ENCODE results near the gene LFNG.

The LFNG gene

DNA sequence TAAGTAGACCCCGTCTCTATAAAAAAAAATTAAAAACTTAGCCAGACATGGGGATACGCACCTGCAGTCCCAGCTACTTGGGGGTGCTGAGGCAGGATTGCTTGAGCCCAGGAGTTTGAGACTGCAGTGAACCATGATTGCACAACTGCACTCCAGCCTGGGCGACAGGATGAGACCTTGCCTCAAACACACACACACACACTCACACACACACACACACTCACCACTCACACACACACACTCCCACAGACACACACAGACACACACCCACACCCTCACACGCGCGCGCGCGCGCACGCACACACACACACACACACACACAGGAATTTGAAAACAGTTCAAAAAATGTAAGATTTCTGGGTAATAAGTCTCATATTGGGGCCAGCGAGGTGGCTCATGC, 34.7 kb upstream of the LFNG start:
- DNase-seq, result no peak

GRCh38 chr7:2487586-2488271, 31.8 kb upstream of the LFNG start:
- no peak for DNase-seq

DNA sequence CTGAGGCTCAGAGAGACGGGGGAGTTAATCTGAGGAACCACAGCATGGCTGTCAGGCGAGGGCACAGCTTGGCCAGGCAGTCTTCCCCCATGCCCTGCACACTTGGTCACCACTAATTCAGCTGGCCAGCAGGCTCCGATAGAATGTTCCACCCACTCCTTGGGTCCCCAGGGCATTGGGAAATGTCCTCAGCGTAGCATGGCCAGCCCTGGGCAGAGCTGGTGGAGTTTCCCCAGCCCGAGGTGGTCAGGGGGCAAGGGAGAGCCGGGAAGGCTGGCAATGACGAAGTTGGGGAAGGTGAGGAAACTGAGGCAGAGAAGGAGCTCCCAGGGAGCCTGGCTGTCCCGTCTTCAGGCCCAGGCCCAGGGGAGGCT, 31.3 kb upstream of the LFNG start:
- DNase-seq, result no peak

DNA sequence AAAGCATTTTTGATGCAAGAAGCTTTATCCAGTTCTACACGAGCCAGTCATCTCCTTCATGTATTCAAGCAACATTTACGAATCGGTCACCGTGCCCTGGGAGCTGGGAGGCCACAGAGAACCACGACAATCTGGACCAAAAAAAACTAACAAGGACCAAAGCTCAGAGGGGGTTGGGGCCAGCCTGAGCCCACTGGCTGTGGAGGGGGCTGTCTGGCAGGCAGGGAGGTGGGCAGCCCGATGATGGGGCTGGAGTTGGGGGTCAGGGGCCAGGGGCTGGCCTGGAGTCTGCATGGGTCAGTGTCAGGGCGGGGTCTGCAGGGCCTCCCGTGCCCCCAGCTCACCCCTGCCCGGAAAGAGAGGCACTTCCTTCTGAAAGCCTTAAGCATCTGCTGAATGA, 30.9 kb upstream of the LFNG start:
- DNase-seq, result no peak

DNA sequence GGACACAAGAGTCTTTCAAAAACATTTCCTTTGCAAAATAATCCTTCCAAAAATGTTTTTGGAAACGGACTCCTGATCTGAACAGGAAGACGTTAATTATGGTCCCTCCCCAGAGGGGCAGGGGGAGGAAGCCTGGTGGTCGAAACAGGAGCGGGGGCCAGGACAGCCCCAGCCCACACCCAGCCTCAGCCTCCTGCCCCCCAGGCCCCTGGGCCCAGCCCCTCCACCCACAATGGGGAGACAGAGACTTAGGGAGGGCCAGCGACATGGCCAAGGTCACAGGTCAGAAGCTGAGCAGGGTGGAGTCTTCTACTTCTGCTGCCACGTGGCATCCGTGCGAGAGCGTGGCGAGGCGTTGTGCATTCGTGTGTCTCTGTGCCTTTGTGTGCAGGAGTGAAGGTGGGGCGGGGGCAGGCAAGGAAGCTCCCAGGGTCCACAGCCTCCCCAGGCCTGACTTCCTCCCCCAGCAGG, 29.4 kb upstream of the LFNG start:
- DNase-seq, result no peak

GRCh38 chr7:2492038-2492437, 27.5 kb upstream of the LFNG start:
- no peak for DNase-seq

DNA sequence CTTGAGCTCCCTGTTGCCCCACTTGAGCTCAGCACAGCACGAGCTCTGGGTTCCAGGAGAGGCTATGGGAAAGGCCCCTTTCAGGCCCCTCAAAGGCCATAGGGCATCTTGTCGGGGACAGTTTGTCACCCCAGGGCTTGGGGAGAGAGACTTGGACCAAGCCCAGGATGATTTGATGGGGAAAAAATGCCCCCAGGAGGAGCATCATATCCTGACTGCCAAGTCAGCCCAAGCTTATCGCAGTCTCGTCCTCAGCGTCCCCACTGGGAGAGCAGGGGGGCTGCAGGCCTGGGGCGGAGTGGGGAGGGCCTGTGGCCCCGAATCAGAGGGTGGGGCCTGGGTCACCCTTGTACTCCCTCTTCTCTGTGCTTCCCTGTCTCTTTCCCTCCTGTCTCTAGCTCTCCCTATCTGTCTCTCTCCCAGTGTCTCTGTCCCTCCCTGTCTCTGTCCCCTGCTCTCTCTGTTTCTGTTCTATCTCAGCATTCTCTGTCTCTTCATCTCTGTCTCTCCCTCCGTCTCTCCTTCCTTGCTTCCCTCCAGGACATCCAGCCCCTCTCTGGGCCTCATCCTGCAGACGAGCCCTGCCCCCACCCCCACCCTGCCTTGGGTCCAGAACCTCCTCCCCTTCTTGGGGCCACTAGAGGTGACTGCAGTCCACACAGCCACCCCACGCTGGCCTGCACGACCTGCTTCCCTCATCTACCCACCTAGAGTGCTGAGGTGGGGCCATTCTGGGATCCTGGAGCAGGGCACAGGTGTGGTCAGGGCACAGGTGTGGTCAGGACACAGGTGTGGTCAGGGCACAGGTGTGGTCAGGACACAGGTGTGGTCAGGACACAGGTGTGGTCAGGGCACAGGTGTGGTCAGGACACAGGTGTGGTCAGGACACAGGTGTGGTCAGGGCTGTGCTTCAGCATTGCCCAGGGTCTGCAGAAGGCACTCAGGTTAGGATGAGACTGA, 26.1 kb upstream of the LFNG start:
- DNase-seq, result no peak

- DNase-seq, result no peak
Measured at GRCh38 chr7:2494191-2495130, 25.1 kb upstream of the LFNG start.

GRCh38 chr7:2495418-2496299, 23.9 kb upstream of the LFNG start:
- no peak for DNase-seq

GRCh38 chr7:2496375-2496774, 23.2 kb upstream of the LFNG start:
- no peak for DNase-seq

- no peak for DNase-seq
Measured at GRCh38 chr7:2497065-2497464, 22.5 kb upstream of the LFNG start.

DNA sequence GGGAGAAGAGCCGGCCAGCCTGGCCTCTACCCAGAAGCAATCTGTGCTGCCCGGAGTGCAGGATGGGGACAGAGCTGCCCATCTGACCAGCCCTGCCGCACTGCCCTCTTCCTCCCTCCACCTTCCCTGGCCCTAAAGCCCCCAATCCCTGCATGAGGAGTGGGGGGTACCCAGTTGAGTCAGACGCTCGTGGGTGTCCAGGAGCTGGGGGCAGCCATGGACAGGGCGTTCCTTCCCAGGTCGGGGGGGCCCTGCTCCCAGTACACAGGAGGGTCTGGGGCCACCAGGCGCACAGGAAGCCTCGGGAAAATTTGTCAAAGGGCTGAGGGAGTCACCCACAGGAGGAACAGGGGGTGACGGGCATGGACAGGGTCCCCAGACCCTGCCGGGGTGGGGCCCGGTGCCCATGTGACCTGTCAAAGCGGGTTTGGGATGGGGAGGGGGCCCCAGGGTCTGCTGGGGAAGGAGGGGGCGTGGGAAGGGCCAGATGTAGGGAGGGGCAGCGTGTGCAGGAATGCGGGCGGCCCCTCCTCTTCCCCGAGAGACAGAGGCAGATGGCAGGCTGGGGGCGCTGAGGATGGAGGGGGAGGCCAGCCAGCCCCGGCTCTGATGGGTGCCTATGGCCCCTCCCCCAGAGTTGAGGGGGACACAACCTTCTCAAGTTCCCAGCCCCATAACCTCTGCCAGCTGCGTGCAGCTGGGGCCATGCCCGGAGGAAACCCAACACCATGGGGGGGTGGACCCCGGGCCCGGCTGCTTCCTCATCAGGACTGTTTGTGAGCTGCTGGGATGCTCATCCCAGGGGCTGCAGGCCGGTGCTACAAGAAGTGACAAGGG, 21.9 kb upstream of the LFNG start:
- DNase-seq, result no peak

GRCh38 chr7:2498708-2499107, 20.9 kb upstream of the LFNG start:
- DNase-seq, result no peak

DNA sequence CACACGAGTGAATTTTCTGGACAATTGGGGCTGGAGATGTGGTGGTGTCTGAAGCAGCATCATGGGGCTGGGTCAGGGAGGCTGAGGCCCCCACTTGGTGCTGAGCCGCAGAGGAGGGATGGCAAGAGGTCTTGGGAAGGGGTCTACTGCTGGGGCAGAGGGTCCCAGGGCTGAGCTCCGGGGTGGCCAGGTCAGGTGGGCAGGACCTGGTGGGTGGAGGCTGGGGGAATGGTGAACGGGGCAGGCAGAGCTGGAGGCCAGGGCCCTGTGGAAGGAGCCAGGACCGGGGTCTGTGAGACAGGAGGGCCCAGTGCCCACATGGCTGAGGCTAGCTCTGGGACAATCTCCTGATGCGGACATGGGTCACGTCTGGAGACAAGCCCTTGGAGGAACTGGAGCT, 20.4 kb upstream of the LFNG start:
- DNase-seq, result no peak

DNA sequence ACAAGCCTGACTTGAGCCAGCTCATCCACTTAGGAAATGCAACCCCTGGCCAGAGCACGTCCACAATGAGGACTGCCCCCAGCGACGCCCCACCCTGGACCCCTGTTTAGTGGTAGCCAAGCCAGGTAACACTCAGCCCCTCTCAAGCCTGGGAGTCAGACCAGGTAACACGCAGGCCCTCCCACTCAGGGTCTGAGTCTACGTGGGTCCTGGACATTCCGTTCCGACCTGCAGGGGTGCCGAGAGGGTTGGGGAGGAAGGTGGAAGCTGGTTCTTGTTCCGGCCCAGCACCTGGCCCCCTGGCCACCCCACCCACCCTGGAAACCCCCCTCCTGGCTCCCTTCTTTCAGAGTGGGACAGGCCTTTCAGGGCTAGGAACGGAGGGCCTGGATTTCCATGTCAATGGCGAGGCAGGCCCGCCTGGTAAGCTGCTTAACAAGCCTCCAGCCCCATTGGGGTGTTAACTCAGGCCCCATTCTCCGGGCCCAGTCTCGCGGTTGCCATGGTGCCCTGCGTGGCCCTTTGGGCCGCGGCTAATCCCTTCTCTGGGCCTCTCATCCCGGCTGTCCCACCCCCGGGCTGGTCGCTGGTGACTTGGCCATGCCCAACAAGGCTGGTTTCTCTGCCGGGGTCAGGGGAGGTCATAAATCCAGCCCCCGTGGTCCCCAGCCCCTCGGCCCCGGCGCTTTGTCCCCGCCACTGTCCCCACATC, 19.7 kb upstream of the LFNG start:
- DNase-seq, result no peak

GRCh38 chr7:2500701-2501100, 18.9 kb upstream of the LFNG start:
- no peak for DNase-seq

GRCh38 chr7:2501947-2502646, 17.5 kb upstream of the LFNG start:
- DNase-seq, result no peak

DNA sequence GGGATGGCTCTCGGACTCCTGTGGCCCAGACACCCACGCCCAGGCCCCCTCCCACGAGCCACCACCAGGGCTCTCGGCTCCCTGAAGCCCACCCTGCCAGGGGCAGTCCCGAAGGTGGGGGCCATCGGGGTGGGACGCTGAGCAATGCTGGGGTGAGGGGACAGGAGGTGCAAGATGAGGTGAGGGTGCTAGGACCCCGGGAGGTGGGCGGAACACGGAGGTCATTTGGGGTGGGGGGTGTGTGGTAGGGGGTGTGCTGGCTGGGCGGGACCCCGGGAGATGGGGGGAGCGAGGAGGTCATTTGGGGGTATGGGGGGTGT, 17.0 kb upstream of the LFNG start:
- no peak for DNase-seq

DNA sequence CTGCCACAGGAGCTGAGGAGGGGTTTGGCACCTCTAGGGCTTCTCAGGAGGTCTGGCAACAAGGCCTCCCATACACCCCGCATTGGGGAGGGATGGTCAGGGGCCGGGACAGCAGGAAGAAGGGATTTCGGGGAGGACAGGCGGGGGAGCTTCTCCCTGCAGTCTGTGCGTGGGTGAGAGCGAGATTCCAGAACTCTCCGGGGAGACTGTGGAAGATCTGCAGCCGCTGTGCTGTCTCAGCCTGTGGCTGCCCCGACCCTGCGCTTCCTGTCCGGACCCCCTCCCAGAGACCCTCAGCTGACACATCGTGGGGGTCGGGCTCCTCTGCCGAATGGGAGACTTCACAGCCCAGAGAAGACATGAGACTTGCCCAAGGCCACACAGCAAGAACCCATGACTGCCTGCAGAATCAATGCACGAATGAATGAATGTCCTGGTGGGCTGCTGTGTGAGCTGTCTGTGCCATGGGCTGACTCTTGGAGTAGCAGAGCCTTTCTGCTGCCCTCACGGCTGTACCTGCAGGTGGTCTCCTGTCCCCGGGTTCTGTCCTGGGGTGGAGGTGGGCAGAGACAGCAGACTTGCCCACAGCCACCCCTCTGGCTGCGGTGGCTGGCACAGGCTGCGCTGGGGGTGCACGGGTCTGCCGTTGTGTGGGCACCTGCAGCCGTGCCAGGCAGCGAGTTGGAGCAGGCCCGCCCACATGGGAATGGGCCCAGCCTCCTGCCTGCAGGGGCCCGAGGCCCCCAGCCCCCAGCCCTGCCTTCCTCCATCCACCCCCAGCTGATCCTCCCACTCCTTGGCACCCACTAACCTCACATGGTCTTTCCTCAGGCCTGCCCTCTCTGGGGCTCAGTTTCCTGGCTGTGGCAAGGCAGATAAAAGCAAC, 16.3 kb upstream of the LFNG start:
- no peak for DNase-seq

All from activated naive CD4-positive, alpha-beta T cell (primary cell).